Central memory CD8-positive, alpha-beta T cell (primary cell): ENCODE measurements around the gene LINC01488.

Source experiments
- ATAC-seq: fragments of 150-1000 bp; cut with Tn5 transposase; replicated peaks from 2 replicates; pipeline ENCODE4 v1.10.0; 2022; ENCODE audit warnings: mild to moderate bottlenecking, moderate FRiP score, moderate number of reproducible peaks; ENCODE audit not compliant: poor library complexity, severe bottlenecking; ENCODE audit errors: extremely low read depth
- DNase-seq, 2 donors: peaks; one replicate each; pipeline ENCODE4 v3.0.0; 2021; ENCODE audit warnings: low spot score in 2 of 2
- H3K27ac Mint-ChIP-seq: one replicate; pipeline ENCODE4 v1.8.0; 2022; ENCODE audit warnings: low read depth, mild to moderate bottlenecking, moderate library complexity, mixed read lengths
- H3K27me3 Mint-ChIP-seq: one replicate; pipeline ENCODE4 v1.8.0; 2022; ENCODE audit warnings: mixed read lengths
- H3K36me3 Mint-ChIP-seq: one replicate; pipeline ENCODE4 v1.8.0; 2022; ENCODE audit warnings: mild to moderate bottlenecking, moderate library complexity, mixed read lengths; ENCODE audit not compliant: insufficient read depth
- H3K4me1 Mint-ChIP-seq: one replicate; pipeline ENCODE4 v1.8.0; 2022; ENCODE audit warnings: mixed read lengths
- H3K4me3 Mint-ChIP-seq: one replicate; pipeline ENCODE4 v1.8.0; 2022; ENCODE audit warnings: mild to moderate bottlenecking, moderate library complexity, mixed read lengths
- H3K9me3 Mint-ChIP-seq: one replicate; pipeline ENCODE4 v1.8.0; 2022; ENCODE audit warnings: mixed read lengths

LINC01488 gene

DNA sequence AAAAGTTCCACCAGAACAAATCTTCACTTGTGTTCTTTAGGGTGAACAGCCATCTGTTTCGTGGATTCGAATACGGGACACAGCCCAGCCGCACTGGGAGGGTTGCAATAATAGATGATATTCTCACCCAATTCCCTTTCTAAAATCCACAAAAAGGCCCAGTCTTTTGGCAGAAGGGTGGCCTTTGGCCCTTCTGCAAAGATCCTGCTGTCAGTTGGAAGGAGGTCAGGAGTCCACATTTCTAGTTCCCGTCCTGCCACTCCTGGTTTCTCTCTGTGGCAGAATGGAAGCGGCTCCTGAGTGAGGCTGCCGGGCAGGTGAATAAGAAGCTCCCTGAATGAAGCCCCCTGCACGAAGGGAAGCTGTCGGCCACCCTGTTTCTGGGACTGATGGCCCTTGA lies 11.2 kb upstream of the LINC01488 start:
- H3K4me1 Mint-ChIP-seq, result no peaks in the 10 kb centered on the region
- no peaks in the 10 kb centered on the region for H3K27me3 Mint-ChIP-seq
- H3K4me3 Mint-ChIP-seq, result no peak overlapping the region
- H3K9me3 Mint-ChIP-seq, result no peaks in the 10 kb centered on the region
- H3K27ac Mint-ChIP-seq, result no peak overlapping the region
- no peaks in the 10 kb centered on the region for H3K36me3 Mint-ChIP-seq
- ATAC-seq, result no peak
- no peak for DNase-seq

- Mint-ChIP-seq H3K9me3 (no peaks in the 10 kb centered on the region), H3K27ac (no peak overlapping the region), H3K4me3 (no peak overlapping the region), H3K27me3 (no peaks in the 10 kb centered on the region), H3K36me3 (no peaks in the 10 kb centered on the region), H3K4me1 (no peaks in the 10 kb centered on the region)
- DNase-seq (no peak), ATAC-seq (no peak)
Measured at GRCh38 chr11:69470793-69471728, 10.4 kb upstream of the LINC01488 start.

DNA sequence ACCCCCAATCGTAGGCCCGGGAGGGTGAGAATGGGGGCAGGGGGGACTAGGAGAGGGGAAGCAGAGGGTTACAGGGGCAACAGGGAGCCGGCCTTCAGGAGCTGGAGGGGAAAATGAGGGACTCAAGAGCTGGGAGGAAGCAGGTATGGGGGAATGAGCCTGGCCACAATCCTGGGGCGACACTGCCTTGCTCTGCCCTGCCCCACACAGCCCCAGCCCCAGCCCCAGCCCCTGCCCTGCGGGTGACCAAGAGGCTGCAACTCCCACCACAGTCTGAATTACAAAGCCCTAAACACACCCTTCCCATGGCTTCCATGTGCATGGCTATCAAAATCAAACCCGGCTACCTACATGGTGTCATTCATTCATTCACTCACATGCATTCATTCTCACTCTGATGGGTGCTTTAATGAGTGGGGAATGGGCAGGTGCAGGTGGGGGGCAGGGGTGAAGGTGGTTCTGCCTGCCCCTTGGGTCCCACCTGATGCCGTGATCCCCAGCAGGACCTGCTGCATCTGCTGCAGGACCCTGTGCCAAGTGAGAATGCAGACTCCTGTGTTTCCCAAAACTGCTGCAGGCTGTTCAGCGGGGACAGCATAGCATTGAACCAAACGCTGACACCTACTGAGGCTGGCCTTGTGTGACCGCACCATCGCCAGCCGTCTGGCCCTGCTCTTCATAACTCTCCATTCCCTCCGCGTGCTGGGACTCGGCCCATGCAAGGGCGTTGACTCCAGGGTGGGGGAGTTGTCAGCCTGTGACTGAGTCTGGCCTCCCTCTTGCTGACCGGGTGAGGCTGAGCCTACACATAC lies 9.5 kb upstream of the LINC01488 start:
- Mint-ChIP-seq H3K27ac (no peak overlapping the region), H3K27me3 (no peaks in the 10 kb centered on the region), H3K4me3 (no peak overlapping the region), H3K9me3 (no peaks in the 10 kb centered on the region), H3K4me1 (no peaks in the 10 kb centered on the region), H3K36me3 (no peaks in the 10 kb centered on the region)
- no peak for ATAC-seq
- DNase-seq, result no peak

- no peak for ATAC-seq
- no peak for DNase-seq
- H3K4me1 Mint-ChIP-seq, result no peaks in the 10 kb centered on the region
- no peak overlapping the region for H3K4me3 Mint-ChIP-seq
- H3K27me3 Mint-ChIP-seq, result no peaks in the 10 kb centered on the region
- H3K9me3 Mint-ChIP-seq, result no peaks in the 10 kb centered on the region
- H3K36me3 Mint-ChIP-seq, result no peaks in the 10 kb centered on the region
- H3K27ac Mint-ChIP-seq, result no peak overlapping the region
Measured at GRCh38 chr11:69472541-69473275, 8.8 kb upstream of the LINC01488 start.

GRCh38 chr11:69473276-69473845 lies 8.1 kb upstream of the LINC01488 start:
- DNase-seq (no peak), ATAC-seq (no peak)
- Mint-ChIP-seq H3K27ac (no peak overlapping the region), H3K27me3 (no peaks in the 10 kb centered on the region), H3K4me3 (no peak overlapping the region), H3K9me3 (no peaks in the 10 kb centered on the region), H3K4me1 (no peaks in the 10 kb centered on the region), H3K36me3 (no peaks in the 10 kb centered on the region)

DNA sequence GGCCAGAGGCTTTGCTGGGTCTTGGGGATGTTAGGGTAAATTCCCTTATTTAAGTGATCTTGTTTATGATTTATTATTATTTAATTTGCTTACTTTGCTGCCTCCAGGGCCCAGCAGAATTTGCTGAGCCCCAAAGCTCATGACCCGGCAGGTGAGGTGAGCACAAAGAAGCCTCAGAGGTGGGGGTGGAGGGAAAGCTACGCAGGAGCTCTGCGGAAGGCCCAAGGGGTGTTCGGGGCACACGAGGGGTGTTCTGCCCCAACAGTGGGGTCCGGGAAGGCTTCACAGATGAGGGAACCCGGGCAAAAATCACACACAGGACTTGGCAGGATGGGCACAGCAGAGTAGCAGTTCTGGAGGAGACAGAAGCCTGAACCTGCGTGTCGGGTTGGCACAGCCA lies 6.7 kb upstream of the LINC01488 start:
- H3K4me3 Mint-ChIP-seq, result no peak overlapping the region
- no peaks in the 10 kb centered on the region for H3K4me1 Mint-ChIP-seq
- no peak overlapping the region for H3K27ac Mint-ChIP-seq
- ATAC-seq (no peak), DNase-seq (no peak)
- no peaks in the 10 kb centered on the region for H3K36me3 Mint-ChIP-seq
- H3K27me3 Mint-ChIP-seq, result no peaks in the 10 kb centered on the region
- H3K9me3 Mint-ChIP-seq, result no peaks in the 10 kb centered on the region

GRCh38 chr11:69475141-69475865 lies 6.2 kb upstream of the LINC01488 start:
- H3K27me3 Mint-ChIP-seq, result no peaks in the 10 kb centered on the region
- DNase-seq (no peak), ATAC-seq (no peak)
- H3K4me3 Mint-ChIP-seq, result no peak overlapping the region
- H3K9me3 Mint-ChIP-seq, result no peaks in the 10 kb centered on the region
- H3K27ac Mint-ChIP-seq, result no peak overlapping the region
- H3K4me1 Mint-ChIP-seq, result no peaks in the 10 kb centered on the region
- H3K36me3 Mint-ChIP-seq, result no peaks in the 10 kb centered on the region

- H3K27me3 Mint-ChIP-seq, result no peaks in the 10 kb centered on the region
- no peak overlapping the region for H3K27ac Mint-ChIP-seq
- H3K4me3 Mint-ChIP-seq, result no peak overlapping the region
- H3K36me3 Mint-ChIP-seq, result no peaks in the 10 kb centered on the region
- ATAC-seq (no peak), DNase-seq (no peak)
- no peaks in the 10 kb centered on the region for H3K4me1 Mint-ChIP-seq
- H3K9me3 Mint-ChIP-seq, result no peaks in the 10 kb centered on the region
Measured at GRCh38 chr11:69475866-69476471, 5.5 kb upstream of the LINC01488 start.

GRCh38 chr11:69476509-69476961 lies 4.9 kb upstream of the LINC01488 start:
- no peak overlapping the region for H3K27ac Mint-ChIP-seq

DNA sequence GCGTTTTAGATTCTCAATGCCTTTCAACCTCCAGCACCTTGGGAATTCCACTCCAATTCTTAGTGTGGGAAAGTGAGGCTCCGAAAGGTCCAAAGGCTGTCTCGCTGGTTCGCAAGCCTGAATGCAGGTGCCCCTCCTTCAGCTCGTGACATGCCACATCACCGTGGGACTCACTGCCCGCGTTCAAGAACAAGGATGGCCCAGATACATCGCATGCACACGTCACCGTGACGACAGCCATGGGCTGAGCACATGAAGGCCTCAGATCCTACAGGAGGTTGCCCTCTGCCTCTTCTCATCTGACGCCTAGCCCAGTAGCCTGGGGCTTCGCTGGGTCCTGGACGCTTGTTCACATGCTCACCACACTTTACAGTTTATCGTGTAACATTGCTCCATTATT lies 4.4 kb upstream of the LINC01488 start:
- DNase-seq (no peak), ATAC-seq (no peak)
- Mint-ChIP-seq H3K36me3 (no peaks in the 10 kb centered on the region), H3K4me3 (no peak overlapping the region), H3K27ac (no peak overlapping the region), H3K9me3 (no peaks in the 10 kb centered on the region), H3K4me1 (no peaks in the 10 kb centered on the region), H3K27me3 (no peaks in the 10 kb centered on the region)

More at GRCh38 chr11:69476509-69476961, 4.9 kb upstream of the LINC01488 start:
- Mint-ChIP-seq H3K36me3 (no peaks in the 10 kb centered on the region), H3K4me3 (no peak overlapping the region), H3K9me3 (no peaks in the 10 kb centered on the region), H3K27me3 (no peaks in the 10 kb centered on the region), H3K4me1 (no peaks in the 10 kb centered on the region)
- ATAC-seq (no peak), DNase-seq (no peak)

GRCh38 chr11:69479591-69480271 lies 1.7 kb upstream of the LINC01488 start:
- no peaks in the 10 kb centered on the region for H3K4me1 Mint-ChIP-seq
- no peaks in the 10 kb centered on the region for H3K27me3 Mint-ChIP-seq
- H3K27ac Mint-ChIP-seq, result no peak overlapping the region
- DNase-seq, result no peak
- H3K36me3 Mint-ChIP-seq, result no peaks in the 10 kb centered on the region
- no peaks in the 10 kb centered on the region for H3K9me3 Mint-ChIP-seq
- H3K4me3 Mint-ChIP-seq, result no peak overlapping the region
- ATAC-seq, result no peak
